Small intestine (tissue), 7 donors: ENCODE data around the gene MLIP. TPM values are rescaled to one million over a fixed set of nuclear protein-coding genes. Genes with fewer than 3 reads are reported as not detected.
A peak's percentile ranks its signal among the peaks of the same experiment; 100 is the strongest.
"Not testable (repeated sequence)": the region's sequence is repeated elsewhere in the genome, so short reads cannot be mapped to it uniquely, and the experiment has no call there.

Experiments
- DNase-seq, 2 donors: peaks; one replicate each; pipeline versions ENCODE4 v3.0.0 to v3.0.0-alpha.2; 2013
- FAIRE-seq: peaks from 2 replicates; lab custom pipeline; 2012; peaks lifted over from hg19 to GRCh38; lab: Jason Lieb, UNC
- H3K27ac ChIP-seq, 3 donors: one replicate each; pipeline ENCODE4 v1.5.1; 2013; ENCODE audit warnings: low read length in 2 of 3, mild to moderate bottlenecking in 2 of 3, control low read depth in 1 of 3, inconsistent platforms in 1 of 3, low read depth in 1 of 3, moderate library complexity in 1 of 3
- H3K27me3 ChIP-seq, 3 donors: one replicate each; pipeline ENCODE4 v1.6.1; 2013; ENCODE audit warnings: low read length in 3 of 3, inconsistent platforms in 1 of 3; ENCODE audit not compliant: control insufficient read depth in 3 of 3, insufficient read depth in 3 of 3
- H3K36me3 ChIP-seq, 3 donors: one replicate each; pipeline ENCODE4 v1.6.1; 2013; ENCODE audit warnings: low read length in 3 of 3, inconsistent platforms in 1 of 3, low read depth in 1 of 3, mild to moderate bottlenecking in 1 of 3, moderate library complexity in 1 of 3; ENCODE audit not compliant: control insufficient read depth in 3 of 3, insufficient read depth in 2 of 3
- H3K4me1 ChIP-seq, 3 donors: one replicate each; pipeline ENCODE4 v1.6.1; 2013; ENCODE audit warnings: low read length in 2 of 3, inconsistent platforms in 1 of 3, low read depth in 1 of 3, mild to moderate bottlenecking in 1 of 3, moderate library complexity in 1 of 3; ENCODE audit not compliant: control insufficient read depth in 3 of 3, insufficient read depth in 2 of 3
- H3K4me3 ChIP-seq, 3 donors: one replicate each; pipeline ENCODE4 v1.5.1; 2013; ENCODE audit warnings: low read length in 3 of 3, control low read depth in 1 of 3, inconsistent platforms in 1 of 3, low read depth in 1 of 3, mild to moderate bottlenecking in 1 of 3, moderate library complexity in 1 of 3
- H3K9me3 ChIP-seq, 2 donors: one replicate each; pipeline ENCODE4 v1.6.1; 2013; ENCODE audit warnings: low read depth in 1 of 2, low read length in 1 of 2; ENCODE audit not compliant: control insufficient read depth in 2 of 2, insufficient read depth in 1 of 2
- WGBS, 3 donors: extraction: QIAGEN DNeasy Blood & Tissue Kit; methylation state at CpG; one replicate each; pipeline ENCODE4 v1.1.7; 2013; 5-methylcytosine and 5-hydroxymethylcytosine counted together
- polyA plus RNA-seq, 4 donors: library from polyadenylated mRNA; stranded (reverse) in 3 of 4; unstranded in 1 of 4; fragments of 200-250 nt in 3 of 4; fragments of 120-200 nt in 1 of 4; gene quantifications; one replicate each; pipeline versions ENCODE4 v1.2.1 to v1.2.3, GENCODE V29; 2013
- donor health status: healthy with polysubstance abuse.
- donor health status: control.
- donor health status: control.
- donor health status: Bipolar disorder and iron deficiency.
- donor health status: healthy.

Gene MLIP
- polyA plus RNA-seq, 4 donors, result 0.44 to 5.1 (median 2.2) TPM

GRCh38 chr6:54195637-54196036 lies 84.4 kb downstream of the MLIP start:
- peaks cover 0 to 16% (median 0%) of the 10 kb centered on the region in 3 donors for H3K4me1 ChIP-seq
- no peak for FAIRE-seq
- WGBS, 3 donors, result 79 to 86% (median 79%) methylated on average over 3 of the region's 3 CpGs

GRCh38 chr6:54196905-54197304 lies 85.7 kb downstream of the MLIP start:
- H3K27me3 ChIP-seq, result no peaks in the 10 kb centered on the region
- H3K4me1 ChIP-seq, result peaks cover 0 to 16% (median 0%) of the 10 kb centered on the region in 3 donors
- DNase-seq (peak in 1 of 2 donors; percentile 3), FAIRE-seq (no peak)
- no peak overlapping the region for H3K4me3 ChIP-seq
- H3K36me3 ChIP-seq, result no peaks in the 10 kb centered on the region
- H3K27ac ChIP-seq, result no peak overlapping the region
- no peaks in the 10 kb centered on the region for H3K9me3 ChIP-seq
- WGBS, 3 donors, result 71 to 87% (median 76%) methylated on average over 3 of the region's 3 CpGs

More at GRCh38 chr6:54195637-54196036, 84.4 kb downstream of the MLIP start:
- no peak overlapping the region for H3K27ac ChIP-seq
- DNase-seq, result no peak
- no peaks in the 10 kb centered on the region for H3K27me3 ChIP-seq
- no peaks in the 10 kb centered on the region for H3K36me3 ChIP-seq
- no peak overlapping the region for H3K4me3 ChIP-seq
- no peaks in the 10 kb centered on the region for H3K9me3 ChIP-seq

GRCh38 chr6:54198134-54198533 lies 86.9 kb downstream of the MLIP start:
- Histone ChIP-seq H3K36me3 (no peaks in the 10 kb centered on the region), H3K9me3 (no peaks in the 10 kb centered on the region), H3K4me1 (peaks cover 0 to 16% (median 0%) of the 10 kb centered on the region in 3 donors), H3K27me3 (no peaks in the 10 kb centered on the region), H3K4me3 (no peak overlapping the region), H3K27ac (peak overlapping the region in 1 of 3 donors; percentile 54)
- DNase-seq, result peak; percentile 47 to 86
- no peak for FAIRE-seq
- WGBS, 3 donors, result 69 to 84% (median 78%) methylated on average over 3 of the region's 3 CpGs

- not testable (repeated sequence) for H3K27ac ChIP-seq, H3K27me3 ChIP-seq, FAIRE-seq, H3K36me3 ChIP-seq, DNase-seq, H3K4me3 ChIP-seq, H3K9me3 ChIP-seq
- 94 to 96% (median 94%) methylated on average over 16 of the region's 16 CpGs for WGBS, 3 donors
- peaks cover 0 to 12% (median 0%) of the 10 kb centered on the region in 3 donors for H3K4me1 ChIP-seq
These were observed 92.3 kb downstream of the MLIP start for GRCh38 chr6:54203474-54204035.

- no peaks in the 10 kb centered on the region for H3K9me3 ChIP-seq
- H3K36me3 ChIP-seq, result no peaks in the 10 kb centered on the region
- H3K4me1 ChIP-seq, result peaks cover 0 to 7% (median 0%) of the 10 kb centered on the region in 3 donors
- no peak for FAIRE-seq
- 29 to 59% (median 47%) methylated on average over 2 of the region's 2 CpGs for WGBS, 3 donors
- no peak overlapping the region for H3K4me3 ChIP-seq
- H3K27me3 ChIP-seq, result no peaks in the 10 kb centered on the region
- peak; percentile 23 to 42 for DNase-seq
- H3K27ac ChIP-seq, result peak overlapping the region in 1 of 3 donors; percentile 15
These were observed 93.8 kb downstream of the MLIP start for GRCh38 chr6:54204921-54205591.

- WGBS, 3 donors, result 76 to 83% (median 77%) methylated on average over 2 of the region's 2 CpGs
- H3K27ac ChIP-seq, result no peak overlapping the region
- no peak for FAIRE-seq
- H3K36me3 ChIP-seq, result no peaks in the 10 kb centered on the region
- H3K9me3 ChIP-seq, result no peaks in the 10 kb centered on the region
- peaks cover 0 to 7% (median 0%) of the 10 kb centered on the region in 3 donors for H3K4me1 ChIP-seq
- no peak overlapping the region for H3K4me3 ChIP-seq
- no peak for DNase-seq
- no peaks in the 10 kb centered on the region for H3K27me3 ChIP-seq
These were observed 95.3 kb downstream of the MLIP start for GRCh38 chr6:54206510-54206909.

GRCh38 chr6:54209983-54210382 lies 98.7 kb downstream of the MLIP start:
- 24 to 68% (median 36%) methylated on average over 6 of the region's 7 CpGs for WGBS, 3 donors
- not testable (repeated sequence) for H3K27ac ChIP-seq, H3K4me3 ChIP-seq, FAIRE-seq, H3K9me3 ChIP-seq, H3K4me1 ChIP-seq, H3K27me3 ChIP-seq, DNase-seq, H3K36me3 ChIP-seq

GRCh38 chr6:54214286-54214685 lies 103.0 kb downstream of the MLIP start:
- Histone ChIP-seq H3K27me3 (no peaks in the 10 kb centered on the region), H3K36me3 (no peaks in the 10 kb centered on the region), H3K4me3 (no peak overlapping the region), H3K9me3 (no peaks in the 10 kb centered on the region), H3K4me1 (no peaks in the 10 kb centered on the region), H3K27ac (no peak overlapping the region)
- FAIRE-seq (no peak), DNase-seq (no peak)
- 49 to 88% (median 50%) methylated on average over 1 of the region's 1 CpG for WGBS, 3 donors
